ENCODE measurements around the gene PRDM4. TPM values are rescaled to one million over a fixed set of nuclear protein-coding genes. Genes with fewer than 3 reads are reported as not detected.

Gene PRDM4
- total and polyA plus RNA-seq, 2 of the 4 experiments (the other 2 are of a cell fraction): 20.1 to 26.7 TPM

DNA sequence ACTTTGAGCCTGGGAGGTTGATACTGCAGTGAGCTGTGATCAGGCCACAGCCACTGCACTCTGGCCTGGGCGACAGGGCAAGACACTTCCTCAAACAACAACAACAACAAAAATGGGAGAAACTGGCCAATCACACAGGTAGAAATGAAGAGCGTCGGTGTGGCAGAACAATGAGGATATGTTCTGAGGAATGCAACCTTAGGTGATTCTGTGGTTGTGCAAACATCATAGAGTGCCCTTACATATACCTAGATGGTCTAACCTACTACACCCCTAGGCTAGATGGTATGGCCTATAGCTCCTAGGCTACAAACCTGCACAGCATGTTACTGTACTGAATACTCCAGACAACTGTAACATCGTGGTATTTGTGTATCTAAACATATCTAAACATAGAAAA, 3.7 kb upstream of the PRDM4 start:
- H3K4me3 ChIP-seq (ENCODE audit: insufficient read depth, low read depth, low read length): no peak overlapping the region
- in situ Hi-C loops (cut with MboI; ENCODE audit: low sequenced_read_pairs): no loop called here
- dilution Hi-C loops (cut with HindIII; ENCODE audit: low sequenced_read_pairs, unreplicated experiment): no loop called here
- peaks cover 4 to 6% of the 10 kb centered on the region in 2 experiments; a peak in 3 of 4 replicates for H3K79me1 ChIP-seq (ENCODE audit: low read depth in 1 of 2, low read length in 2 of 2)
- no peak overlapping the region for H2AK5ac ChIP-seq (ENCODE audit: low read depth, low read length)
- intact Hi-C loops (cut with micrococcal nuclease): loop anchor here (1.0 kb wide), 1 partner anchor 116 kb away; no protein-coding TSS in a partner anchor
- no peak overlapping the region for H3K23ac ChIP-seq (ENCODE audit: low read depth, low read length)
- CTCF ChIA-PET: no interaction called here
- no CpG with 5 or more reads among the region's 4 CpGs for WGBS, 2 experiments (ENCODE audit: extremely low coverage in 2 of 2, insufficient read length in 1 of 2)
- no peak overlapping the region for H3K27ac ChIP-seq (ENCODE audit: insufficient read depth, low read length)
- DNase-seq: no peak
- peaks cover 5% of the 10 kb centered on the region; the same call in 1 of the 2 replicates for H4K20me1 ChIP-seq (ENCODE audit: insufficient read depth, low read length)
- no peak overlapping the region for H3K4ac ChIP-seq (ENCODE audit: low read depth, low read length)
- BruUV-seq (replicated peaks): no TSS peak
- no peaks in the 10 kb centered on the region for H3K36me3 ChIP-seq (ENCODE audit: control insufficient read depth, insufficient read depth, low read length)
- H3K9me1 ChIP-seq (ENCODE audit: insufficient read depth, low read length): 0 out of 2 replicates have a peak, but pooled peaks cover 4% of the 10 kb centered on the region
- H3K14ac ChIP-seq (replicated peaks; ENCODE audit: low read depth, low read length): no peak overlapping the region
- H3K18ac ChIP-seq (ENCODE audit: low read depth, low read length): no peak overlapping the region
- H4K8ac ChIP-seq (ENCODE audit: low read depth in 2 of 2, low read length in 2 of 2): no peak overlapping the region
- H2BK120ac ChIP-seq (ENCODE audit: low read depth, low read length): no peak overlapping the region
- H2AFZ ChIP-seq (replicated peaks; ENCODE audit: low read length, poor library complexity): no peak overlapping the region
- no peak overlapping the region for H4K91ac ChIP-seq (ENCODE audit: insufficient read depth, low read depth, low read length)
- H2BK5ac ChIP-seq (ENCODE audit: low read depth, low read length, poor library complexity, severe bottlenecking): no peak overlapping the region
- no peak overlapping the region for H3K56ac ChIP-seq (ENCODE audit: extremely low read depth, insufficient read depth, low read length)
- no peak overlapping the region for H3K9ac ChIP-seq (ENCODE audit: low read depth, low read length)
- no peak overlapping the region for H4K5ac ChIP-seq (ENCODE audit: low read depth, low read length)
- no peak overlapping the region for H2BK20ac ChIP-seq (ENCODE audit: low read depth, low read length)
- H3K27me3 ChIP-seq (ENCODE audit: control insufficient read depth, insufficient read depth, low read length): peaks cover 7% of the 10 kb centered on the region
- no peak overlapping the region for H3K4me2 ChIP-seq (ENCODE audit: low read depth, low read length)
- H3K9me3 ChIP-seq (ENCODE audit: control insufficient read depth, insufficient read depth, low read length): no peaks in the 10 kb centered on the region
- POLR2A ChIA-PET (ENCODE audit: unreplicated experiment): no interaction called here
- TF ChIP-seq CHD1 (IDR thresholded peaks at IDR 0.05; ENCODE audit: low read depth, low read length) (no peak), BHLHE40 (IDR thresholded peaks at IDR 0.05; ENCODE audit: low read depth, low read length) (no peak), SMC3 (IDR thresholded peaks at IDR 0.05; ENCODE audit: low read depth, low read length) (no peak), MXI1 (IDR thresholded peaks at IDR 0.05; ENCODE audit: borderline replicate concordance, low read depth, low read length) (no peak), RAD21 (IDR thresholded peaks at IDR 0.05; ENCODE audit: low read length) (no peak), CEBPB (IDR thresholded peaks at IDR 0.05; ENCODE audit: low read depth, low read length) (no peak), POLR2A (IDR thresholded peaks at IDR 0.05; ENCODE audit: low read depth, low read length) (no peak), FOS (IDR thresholded peaks at IDR 0.05; ENCODE audit: low read depth, low read length) (no peak), MAZ (IDR thresholded peaks at IDR 0.05; ENCODE audit: borderline replicate concordance, low read depth, low read length) (no peak), RFX5 (IDR thresholded peaks at IDR 0.05; ENCODE audit: low read depth, low read length) (no peak), MAFK (IDR thresholded peaks at IDR 0.05; ENCODE audit: low read depth, low read length) (no peak), RCOR1 (IDR thresholded peaks at IDR 0.05; ENCODE audit: insufficient replicate concordance, low read length) (no peak), NFE2L2 (IDR thresholded peaks at IDR 0.05; ENCODE audit: low read depth, low read length) (no peak)
- TF ChIP-seq, protein P1, sequence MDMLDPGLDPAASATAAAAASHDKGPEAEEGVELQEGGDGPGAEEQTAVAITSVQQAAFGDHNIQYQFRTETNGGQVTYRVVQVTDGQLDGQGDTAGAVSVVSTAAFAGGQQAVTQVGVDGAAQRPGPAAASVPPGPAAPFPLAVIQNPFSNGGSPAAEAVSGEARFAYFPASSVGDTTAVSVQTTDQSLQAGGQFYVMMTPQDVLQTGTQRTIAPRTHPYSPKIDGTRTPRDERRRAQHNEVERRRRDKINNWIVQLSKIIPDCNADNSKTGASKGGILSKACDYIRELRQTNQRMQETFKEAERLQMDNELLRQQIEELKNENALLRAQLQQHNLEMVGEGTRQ (IDR thresholded peaks at IDR 0.05; ENCODE audit: low read depth, low read length): no peak
- TF ChIP-seq, protein P2, sequence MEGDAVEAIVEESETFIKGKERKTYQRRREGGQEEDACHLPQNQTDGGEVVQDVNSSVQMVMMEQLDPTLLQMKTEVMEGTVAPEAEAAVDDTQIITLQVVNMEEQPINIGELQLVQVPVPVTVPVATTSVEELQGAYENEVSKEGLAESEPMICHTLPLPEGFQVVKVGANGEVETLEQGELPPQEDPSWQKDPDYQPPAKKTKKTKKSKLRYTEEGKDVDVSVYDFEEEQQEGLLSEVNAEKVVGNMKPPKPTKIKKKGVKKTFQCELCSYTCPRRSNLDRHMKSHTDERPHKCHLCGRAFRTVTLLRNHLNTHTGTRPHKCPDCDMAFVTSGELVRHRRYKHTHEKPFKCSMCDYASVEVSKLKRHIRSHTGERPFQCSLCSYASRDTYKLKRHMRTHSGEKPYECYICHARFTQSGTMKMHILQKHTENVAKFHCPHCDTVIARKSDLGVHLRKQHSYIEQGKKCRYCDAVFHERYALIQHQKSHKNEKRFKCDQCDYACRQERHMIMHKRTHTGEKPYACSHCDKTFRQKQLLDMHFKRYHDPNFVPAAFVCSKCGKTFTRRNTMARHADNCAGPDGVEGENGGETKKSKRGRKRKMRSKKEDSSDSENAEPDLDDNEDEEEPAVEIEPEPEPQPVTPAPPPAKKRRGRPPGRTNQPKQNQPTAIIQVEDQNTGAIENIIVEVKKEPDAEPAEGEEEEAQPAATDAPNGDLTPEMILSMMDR (conservative IDR thresholded peaks at IDR 0.05; ENCODE audit: low read depth, low read length): no peak
- TF ChIP-seq, protein P3, sequence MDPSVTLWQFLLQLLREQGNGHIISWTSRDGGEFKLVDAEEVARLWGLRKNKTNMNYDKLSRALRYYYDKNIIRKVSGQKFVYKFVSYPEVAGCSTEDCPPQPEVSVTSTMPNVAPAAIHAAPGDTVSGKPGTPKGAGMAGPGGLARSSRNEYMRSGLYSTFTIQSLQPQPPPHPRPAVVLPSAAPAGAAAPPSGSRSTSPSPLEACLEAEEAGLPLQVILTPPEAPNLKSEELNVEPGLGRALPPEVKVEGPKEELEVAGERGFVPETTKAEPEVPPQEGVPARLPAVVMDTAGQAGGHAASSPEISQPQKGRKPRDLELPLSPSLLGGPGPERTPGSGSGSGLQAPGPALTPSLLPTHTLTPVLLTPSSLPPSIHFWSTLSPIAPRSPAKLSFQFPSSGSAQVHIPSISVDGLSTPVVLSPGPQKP (IDR thresholded peaks at IDR 0.05; ENCODE audit: borderline replicate concordance, low read depth, low read length): no peak
- no peak for ATAC-seq (ENCODE audit: low read depth)
- H2AK9ac ChIP-seq (replicated peaks; ENCODE audit: low read depth, low read length, poor library complexity): no peak overlapping the region
- H3K4me1 ChIP-seq (ENCODE audit: control insufficient read depth, insufficient read depth, low read length): no peaks in the 10 kb centered on the region
- no peak overlapping the region for H2BK15ac ChIP-seq (ENCODE audit: low read depth, low read length)
